GM21390 (cell line): Measurements from ENCODE around the gene TACC3.
A peak's percentile ranks its signal among the peaks of the same experiment; 100 is the strongest.

Source experiments
- ATAC-seq: cut with Tn5 transposase; IDR thresholded peaks from one replicate; pipeline ENCODE4 v1.9.1; 2021; ENCODE audit not compliant: unreplicated experiment

The TACC3 gene

GRCh38 chr4:1744552-1744951, 23.2 kb downstream of the TACC3 start:
- no peak for ATAC-seq

- no peak for ATAC-seq
Observed at GRCh38 chr4:1745165-1745564, 23.8 kb downstream of the TACC3 start.

GRCh38 chr4:1745697-1746096, 24.4 kb downstream of the TACC3 start:
- no peak for ATAC-seq

DNA sequence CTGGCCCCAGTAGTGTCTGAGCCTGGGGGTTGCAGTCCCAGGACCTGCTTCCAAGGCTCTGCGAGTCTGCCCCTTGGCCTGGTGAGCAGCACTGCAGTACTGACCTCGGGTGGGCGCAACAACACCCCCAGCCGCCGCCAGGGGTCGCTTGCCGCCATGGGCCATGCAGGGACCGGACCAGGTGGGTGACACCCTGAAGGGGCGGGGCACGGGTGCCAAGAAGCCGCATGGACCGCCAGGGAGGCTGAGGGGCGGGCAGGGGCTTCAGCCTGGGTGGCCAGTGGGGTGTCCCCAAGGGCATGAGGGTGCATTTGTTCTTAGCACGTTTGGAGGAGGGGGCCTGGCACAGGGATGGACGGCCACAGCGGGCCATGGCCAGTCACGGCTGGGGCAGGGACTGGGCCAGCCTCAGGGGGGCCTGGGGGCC, 25.0 kb downstream of the TACC3 start:
- ATAC-seq, result peak; percentile 61

DNA sequence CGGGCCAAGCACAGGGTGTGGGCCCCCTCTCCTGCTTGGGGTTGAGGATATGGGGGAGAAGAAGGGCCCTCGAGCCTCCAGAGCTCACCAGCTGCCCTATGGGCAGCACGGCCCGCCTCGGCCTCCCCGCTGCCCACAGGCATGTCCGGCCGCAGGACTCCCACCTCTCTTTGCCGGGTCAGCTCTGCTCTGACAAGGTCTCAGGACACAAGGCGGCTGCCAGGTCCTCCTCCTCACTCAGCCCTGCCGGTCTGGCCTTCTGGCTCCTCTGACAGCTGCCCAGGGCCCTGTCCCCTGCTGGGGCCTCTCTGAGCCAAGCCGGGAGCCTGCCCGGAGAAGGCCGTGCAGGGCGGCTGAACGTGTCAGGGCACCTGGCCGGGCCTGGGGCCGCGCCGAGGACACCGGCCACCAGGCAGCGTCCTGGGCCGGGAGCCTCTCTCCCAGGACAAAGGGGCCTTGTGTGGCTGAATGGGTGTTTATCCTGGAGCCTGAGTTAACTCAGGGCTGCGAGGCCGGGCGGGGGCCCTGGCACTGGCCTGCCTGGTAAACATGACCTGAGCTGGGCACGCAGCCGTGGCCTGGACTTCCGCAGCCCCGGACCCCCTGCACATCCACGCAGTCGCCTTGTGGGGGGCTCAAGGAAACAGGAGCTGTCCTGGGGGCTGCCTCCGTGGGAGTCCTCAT, 25.7 kb downstream of the TACC3 start:
- no peak for ATAC-seq

DNA sequence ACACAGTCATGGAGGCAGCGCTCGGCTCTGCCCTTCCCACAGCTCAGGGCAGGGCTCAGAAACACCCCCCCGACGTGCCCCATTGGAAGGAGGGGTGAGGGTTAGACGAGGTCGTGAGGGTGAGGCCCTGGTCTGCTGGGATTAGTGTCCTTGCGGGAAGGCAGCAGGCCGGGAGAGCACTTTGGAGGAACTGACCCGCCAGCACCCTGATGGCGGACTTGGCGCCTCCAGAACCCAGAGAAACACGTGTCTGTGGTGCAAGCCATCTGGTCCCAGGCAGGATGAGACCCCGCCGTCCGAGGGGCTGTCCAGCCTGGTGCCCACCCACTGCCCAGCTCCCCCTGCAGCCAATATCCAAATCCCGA, 26.3 kb downstream of the TACC3 start:
- ATAC-seq, result no peak

- ATAC-seq, result no peak
Observed at GRCh38 chr4:1748465-1748995, 27.2 kb downstream of the TACC3 start.

DNA sequence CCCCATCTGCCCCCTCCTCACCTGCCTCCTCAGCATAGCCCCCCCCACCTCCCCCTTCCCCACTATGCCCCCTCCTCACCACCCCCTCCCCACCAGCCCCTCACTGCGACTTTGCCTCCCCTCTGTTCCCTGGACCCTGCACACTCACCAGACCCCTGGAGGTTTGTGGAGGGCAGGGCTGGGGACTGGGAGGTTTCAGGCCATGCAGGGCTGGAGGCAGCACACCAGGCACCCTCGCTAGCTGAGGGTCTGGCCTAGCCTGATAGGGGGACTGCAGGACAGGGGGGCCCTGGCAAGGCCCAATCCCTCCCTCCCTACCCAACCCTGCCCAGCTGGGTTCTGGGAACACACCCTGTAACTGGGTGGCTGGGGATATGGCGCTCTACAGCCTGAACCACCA, 28.0 kb downstream of the TACC3 start:
- no peak for ATAC-seq

DNA sequence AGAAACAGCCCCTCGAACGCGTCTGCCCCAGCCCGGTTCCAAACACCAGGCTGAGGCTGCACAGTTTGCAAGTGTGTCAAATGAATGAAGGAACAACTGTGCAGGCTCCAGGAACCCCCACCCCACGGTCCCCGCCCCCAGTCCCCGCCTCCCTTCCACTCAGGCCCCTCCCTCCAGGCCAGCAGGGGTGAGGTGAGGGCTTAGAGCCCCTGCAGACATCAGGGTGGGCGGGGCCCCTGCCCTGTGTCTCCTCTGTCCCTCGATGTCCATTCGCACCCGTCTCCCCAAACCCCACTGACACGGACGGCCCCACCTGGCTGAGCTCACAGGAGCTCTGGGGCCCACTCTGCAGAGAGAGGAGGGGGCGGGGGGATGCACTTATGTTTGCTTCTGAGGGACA, 28.5 kb downstream of the TACC3 start:
- ATAC-seq, result no peak

DNA sequence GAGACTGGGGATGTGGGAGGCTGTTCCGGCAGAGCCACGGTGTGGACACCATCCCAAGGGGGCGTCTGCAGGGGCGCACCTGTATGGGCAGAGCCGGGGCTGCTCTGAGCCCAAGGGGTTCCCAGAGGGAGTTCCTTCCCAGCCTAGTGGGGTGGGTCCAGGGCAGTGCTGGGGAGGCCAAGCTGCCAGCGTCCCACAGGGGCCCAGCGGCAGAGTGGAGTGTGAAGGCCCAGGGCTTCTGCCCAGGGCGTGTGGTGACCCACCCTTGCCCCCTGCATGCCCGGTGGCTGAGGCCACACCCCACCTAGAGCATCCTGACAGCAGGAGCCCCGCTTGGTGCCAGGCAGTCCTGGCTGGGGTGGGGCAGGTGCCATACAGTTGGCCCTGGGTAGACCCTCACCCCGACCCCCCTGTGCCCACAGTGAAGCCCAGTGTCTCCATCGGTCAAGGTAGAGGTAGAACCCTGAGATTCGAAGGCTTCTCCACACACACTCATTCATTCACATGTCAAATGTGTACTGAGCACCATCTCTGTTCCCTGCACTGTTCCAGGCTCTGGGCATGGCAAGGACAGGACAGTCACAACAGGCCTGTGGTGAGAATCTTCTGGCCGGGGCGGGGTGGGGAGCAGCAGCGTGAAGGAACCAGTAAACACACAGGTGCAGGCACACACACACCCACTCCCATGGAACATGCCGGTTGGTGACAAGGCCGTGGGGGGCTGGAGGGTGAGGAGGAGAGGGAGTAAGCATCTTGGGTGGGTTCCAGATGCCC, 29.2 kb downstream of the TACC3 start:
- no peak for ATAC-seq

- ATAC-seq, result no peak
Observed at GRCh38 chr4:1751155-1751918, 30.0 kb downstream of the TACC3 start.

DNA sequence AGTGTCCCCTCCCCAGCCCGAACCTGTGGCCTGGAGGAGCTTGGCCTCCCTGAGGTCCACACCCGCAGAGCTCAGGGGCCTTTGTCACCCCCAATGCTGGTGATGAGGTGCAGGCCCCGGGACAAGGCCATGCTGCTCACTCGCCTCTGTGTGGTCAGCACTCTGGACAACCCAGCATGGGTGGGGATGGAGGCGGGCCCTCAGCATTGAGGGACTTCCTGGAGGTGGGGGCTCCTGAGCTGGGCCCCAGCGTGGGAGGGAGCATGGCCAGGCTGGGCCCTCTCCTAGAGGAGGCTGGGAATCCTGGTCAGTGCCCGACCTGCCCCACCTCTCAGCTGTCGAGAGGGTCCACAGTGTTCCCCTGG, 30.6 kb downstream of the TACC3 start:
- ATAC-seq, result no peak

- no peak for ATAC-seq
Observed at GRCh38 chr4:1752284-1753041, 31.1 kb downstream of the TACC3 start.

GRCh38 chr4:1753294-1753696, 32.0 kb downstream of the TACC3 start:
- ATAC-seq, result no peak

- ATAC-seq, result no peak
Observed at GRCh38 chr4:1753697-1754311, 32.5 kb downstream of the TACC3 start.

DNA sequence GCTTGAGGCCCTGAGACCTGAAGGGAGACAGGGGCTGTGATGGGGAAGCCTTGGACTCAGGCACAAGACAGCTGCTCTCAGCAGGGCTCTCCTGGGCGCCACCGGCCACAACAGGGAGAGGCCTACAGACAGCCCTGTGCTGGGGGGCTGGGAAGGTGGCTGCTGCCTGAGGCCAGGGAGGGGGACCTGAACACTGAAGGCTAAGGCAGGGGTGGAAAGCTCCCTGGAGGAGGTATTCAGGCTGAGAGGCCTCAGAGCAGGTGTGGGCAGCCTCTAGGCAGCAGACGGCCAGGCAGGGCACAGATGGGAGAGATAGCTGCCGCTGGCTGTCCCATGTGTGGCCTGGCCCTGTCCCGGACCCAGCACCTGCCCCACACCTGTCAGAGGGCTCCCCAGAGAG, 33.0 kb downstream of the TACC3 start:
- ATAC-seq, result no peak

DNA sequence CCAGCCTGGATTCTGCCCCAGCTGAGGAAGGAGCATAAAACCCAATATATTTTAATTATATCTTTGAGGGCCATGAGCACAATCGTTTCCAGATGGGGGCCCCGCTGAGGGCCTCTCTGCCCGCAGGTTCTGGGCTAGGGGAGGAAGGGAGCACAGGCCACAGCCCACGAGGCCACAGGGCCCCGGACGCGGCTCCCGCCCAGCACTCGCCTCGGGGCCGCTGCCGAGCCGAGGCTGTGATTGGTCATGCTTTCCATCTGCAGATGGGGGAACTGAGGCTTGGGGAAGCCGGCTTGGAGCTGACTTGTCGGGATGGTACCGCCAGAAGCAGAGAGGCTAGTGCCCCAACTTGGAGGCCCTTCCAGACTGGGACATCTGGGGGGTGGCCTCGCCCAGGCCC, 34.0 kb downstream of the TACC3 start:
- no peak for ATAC-seq

GRCh38 chr4:1756079-1756478, 34.8 kb downstream of the TACC3 start:
- ATAC-seq, result no peak

GRCh38 chr4:1756893-1757779, 35.8 kb downstream of the TACC3 start:
- no peak for ATAC-seq

- no peak for ATAC-seq
Observed at GRCh38 chr4:1757836-1758235, 36.5 kb downstream of the TACC3 start.
